Prostate gland (tissue), 2 donors: ENCODE data around the gene NUP153. TPM values are rescaled to one million over a fixed set of nuclear protein-coding genes. Genes with fewer than 3 reads are reported as not detected.

ENCODE experiments used
- DNase-seq: peaks from one replicate; pipeline ENCODE4 v3.0.0-alpha.2; 2019; ENCODE audit warnings: low spot score
- H3K27ac ChIP-seq, 2 donors: fragments of 200-600 bp; sonication (generic); 2 replicates each; pipeline ENCODE4 v1.5.1; 2017 to 2019
- H3K27me3 ChIP-seq: fragments of 200-600 bp; sonication (generic); replicated peaks from 2 replicates; pipeline ENCODE4 v1.5.1; 2019; ENCODE audit not compliant: insufficient read depth
- H3K36me3 ChIP-seq, 2 donors: fragments of 200-600 bp; sonication (generic); 1 replicate in 1 of 2; 2 replicates in 1 of 2; pipeline versions ENCODE4 v1.5.1 to v1.8.1; 2017 to 2019
- H3K4me1 ChIP-seq: fragments of 200-600 bp; sonication (generic); replicated peaks from 2 replicates; pipeline ENCODE4 v1.5.1; 2019
- H3K4me3 ChIP-seq, 2 donors: fragments of 200-600 bp; sonication (generic); 2 replicates each; pipeline ENCODE4 v1.5.1; 2017 to 2019
- H3K9me3 ChIP-seq: fragments of 200-600 bp; sonication (generic); 2 replicates; pipeline ENCODE4 v1.5.1; 2017
- POLR2A ChIP-seq: fragments of 450-650 bp; IDR thresholded peaks from one replicate; pipeline ENCODE4 v1.6.1; 2016; ENCODE audit warnings: antibody characterized with exemption, mild to moderate bottlenecking
- POLR2AphosphoS5 ChIP-seq: sonication (generic); formaldehyde crosslinking; IDR thresholded peaks from one replicate; pipeline ENCODE4 v1.6.1; 2017; ENCODE audit warnings: antibody characterized with exemption
- WGBS: methylation state at CpG from one replicate; pipeline ENCODE4 v1.1.5; 2018; 5-methylcytosine and 5-hydroxymethylcytosine counted together
- intact Hi-C: fragments of 100-400 bp; cut with DNase I; formaldehyde crosslinking; loops from one replicate; pipeline ENCODE4 v1.14.2; 2022
- total RNA-seq, 2 donors: library from RNA; depleted of rRNA; stranded (reverse); fragments of >200 nt; gene quantifications; one replicate each; pipeline ENCODE4 v1.1.0, GENCODE V29; 2016
- TF ChIP-seq, protein P1 (sequence below), 4 experiments: fragments of 200-600 bp in 2 of 4; fragments of 450-650 bp in 2 of 4; sonication (generic) in 2 of 4; IDR thresholded peaks; 1 replicate in 3 of 4; 2 replicates in 1 of 4; pipeline ENCODE4 v1.5.1; 2016 to 2019; ENCODE audit warnings: antibody characterized with exemption in 4 of 4, mild to moderate bottlenecking in 2 of 4, moderate library complexity in 2 of 4

The NUP153 gene
- total RNA-seq, 2 donors from 2014 or later = 35.3 to 46.2 TPM

DNA sequence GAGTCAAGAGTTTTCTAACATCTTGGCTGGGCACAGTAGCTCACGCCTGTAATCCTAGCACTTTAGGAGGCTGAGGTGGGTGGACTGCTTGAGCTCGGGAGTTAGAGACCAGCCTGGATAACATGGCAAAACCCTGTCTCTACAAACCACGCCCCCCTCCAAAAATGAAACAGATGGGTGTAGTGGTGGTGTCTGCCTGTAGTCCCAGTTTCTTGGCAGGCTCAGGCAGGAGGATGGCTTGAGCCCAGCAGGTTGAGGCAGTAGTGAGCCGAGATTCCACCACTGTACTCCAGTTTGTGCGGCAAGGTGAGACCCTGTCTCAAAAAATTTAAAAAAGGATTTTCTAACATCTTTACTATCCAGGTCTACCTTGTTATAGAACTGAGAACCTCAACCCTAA lies 84.6 kb downstream of the NUP153 start:
- Histone ChIP-seq H3K27me3 (no peaks in the 10 kb centered on the region), H3K4me3 (no peak overlapping the region), H3K9me3 (no peaks in the 10 kb centered on the region), H3K36me3 (no peaks in the 10 kb centered on the region), H3K4me1 (no peaks in the 10 kb centered on the region), H3K27ac (no peak overlapping the region)
- WGBS = 90% methylated on average over 5 of the region's 5 CpGs
- intact Hi-C loops = no loop called here
- TF ChIP-seq POLR2AphosphoS5 = no peak
- TF ChIP-seq, protein P1, sequence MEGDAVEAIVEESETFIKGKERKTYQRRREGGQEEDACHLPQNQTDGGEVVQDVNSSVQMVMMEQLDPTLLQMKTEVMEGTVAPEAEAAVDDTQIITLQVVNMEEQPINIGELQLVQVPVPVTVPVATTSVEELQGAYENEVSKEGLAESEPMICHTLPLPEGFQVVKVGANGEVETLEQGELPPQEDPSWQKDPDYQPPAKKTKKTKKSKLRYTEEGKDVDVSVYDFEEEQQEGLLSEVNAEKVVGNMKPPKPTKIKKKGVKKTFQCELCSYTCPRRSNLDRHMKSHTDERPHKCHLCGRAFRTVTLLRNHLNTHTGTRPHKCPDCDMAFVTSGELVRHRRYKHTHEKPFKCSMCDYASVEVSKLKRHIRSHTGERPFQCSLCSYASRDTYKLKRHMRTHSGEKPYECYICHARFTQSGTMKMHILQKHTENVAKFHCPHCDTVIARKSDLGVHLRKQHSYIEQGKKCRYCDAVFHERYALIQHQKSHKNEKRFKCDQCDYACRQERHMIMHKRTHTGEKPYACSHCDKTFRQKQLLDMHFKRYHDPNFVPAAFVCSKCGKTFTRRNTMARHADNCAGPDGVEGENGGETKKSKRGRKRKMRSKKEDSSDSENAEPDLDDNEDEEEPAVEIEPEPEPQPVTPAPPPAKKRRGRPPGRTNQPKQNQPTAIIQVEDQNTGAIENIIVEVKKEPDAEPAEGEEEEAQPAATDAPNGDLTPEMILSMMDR (IDR thresholded peaks at IDR 0.05) = no peak
- no peak for TF ChIP-seq POLR2A
- DNase-seq = no peak

DNA sequence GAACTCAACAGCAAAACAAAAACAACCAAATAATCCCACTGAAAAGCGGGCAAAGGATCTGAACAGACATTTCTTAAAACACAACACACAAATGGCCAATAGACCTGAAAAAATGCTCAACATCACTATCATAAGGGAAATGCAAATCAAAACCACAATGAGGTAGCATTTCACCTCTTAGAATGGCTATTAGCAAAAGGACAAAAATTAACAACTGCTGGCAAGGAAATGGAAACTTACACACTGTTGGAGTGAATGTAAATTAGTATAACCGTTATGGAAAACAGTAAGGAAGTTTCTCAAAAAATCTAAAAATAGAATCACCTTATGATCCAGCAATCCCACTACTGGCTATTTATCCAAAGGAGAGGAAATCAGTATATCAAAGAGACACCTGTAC lies 85.7 kb downstream of the NUP153 start:
- no peaks in the 10 kb centered on the region for H3K4me1 ChIP-seq

DNA sequence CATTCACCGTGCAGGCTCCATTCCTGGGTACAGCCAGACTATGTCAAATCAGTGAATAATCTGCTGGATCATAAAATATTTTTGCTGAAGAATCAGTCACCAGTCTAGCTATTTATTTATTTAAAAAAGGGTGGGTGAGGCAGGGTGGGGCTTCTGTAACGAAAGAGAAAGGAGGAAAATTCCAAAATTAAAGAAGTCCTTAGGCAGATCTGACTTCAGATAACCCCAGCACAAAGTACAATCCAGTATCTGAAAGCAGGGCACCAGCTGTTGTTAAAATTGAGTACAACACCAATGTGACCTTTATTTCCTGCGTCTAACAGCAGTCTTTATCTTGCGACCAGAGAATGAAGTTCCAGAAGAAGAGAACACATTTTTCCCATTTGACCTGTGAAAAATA lies 90.9 kb downstream of the NUP153 start:
- Histone ChIP-seq H3K36me3 (no peaks in the 10 kb centered on the region), H3K27ac (no peak overlapping the region), H3K4me1 (no peaks in the 10 kb centered on the region), H3K9me3 (no peaks in the 10 kb centered on the region), H3K27me3 (no peaks in the 10 kb centered on the region), H3K4me3 (no peak overlapping the region)
- DNase-seq = no peak
- 82% methylated on average over 4 of the region's 4 CpGs for WGBS
- TF ChIP-seq POLR2AphosphoS5 (no peak), POLR2A (no peak)
- TF ChIP-seq, protein P1 (IDR thresholded peaks at IDR 0.05) = no peak
- intact Hi-C loops = no loop called here

More for the DNA sequence above, 85.7 kb downstream of the NUP153 start:
- H3K27me3 ChIP-seq = no peaks in the 10 kb centered on the region
- WGBS = 84% methylated on average over 2 of the region's 2 CpGs
- intact Hi-C loops = no loop called here
- H3K9me3 ChIP-seq = no peaks in the 10 kb centered on the region
- DNase-seq = no peak
- no peak overlapping the region for H3K27ac ChIP-seq
- TF ChIP-seq, protein P1 (IDR thresholded peaks at IDR 0.05) = no peak
- no peak for TF ChIP-seq POLR2A
- no peak for TF ChIP-seq POLR2AphosphoS5
- H3K36me3 ChIP-seq = no peaks in the 10 kb centered on the region
- no peak overlapping the region for H3K4me3 ChIP-seq

DNA sequence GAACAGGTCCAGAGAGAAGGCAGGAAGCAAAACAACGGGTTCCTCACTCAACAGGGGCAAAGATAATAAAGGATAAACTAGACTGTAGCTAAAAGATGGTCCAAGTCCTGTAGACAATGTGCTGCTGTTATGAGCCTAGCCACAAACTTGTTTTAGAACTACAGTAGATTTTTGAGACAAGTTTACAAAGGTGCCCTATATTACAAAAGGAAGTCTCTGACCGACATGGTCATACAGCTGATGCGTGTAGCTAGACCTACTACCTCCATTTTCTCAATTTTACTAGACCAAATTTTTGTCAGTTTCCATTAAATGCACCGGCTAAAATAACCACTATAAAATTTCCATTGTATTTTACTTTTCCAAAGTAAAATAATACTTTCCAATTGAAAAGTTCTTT lies 94.7 kb downstream of the NUP153 start:
- Histone ChIP-seq H3K27me3 (no peaks in the 10 kb centered on the region), H3K9me3 (no peaks in the 10 kb centered on the region), H3K4me1 (no peaks in the 10 kb centered on the region), H3K36me3 (no peaks in the 10 kb centered on the region), H3K27ac (no peak overlapping the region), H3K4me3 (no peak overlapping the region)
- WGBS = 71% methylated on average over 4 of the region's 4 CpGs
- intact Hi-C loops = no loop called here
- DNase-seq = no peak
- no peak for TF ChIP-seq POLR2A
- TF ChIP-seq POLR2AphosphoS5 = no peak
- TF ChIP-seq, protein P1 (IDR thresholded peaks at IDR 0.05) = no peak

DNA sequence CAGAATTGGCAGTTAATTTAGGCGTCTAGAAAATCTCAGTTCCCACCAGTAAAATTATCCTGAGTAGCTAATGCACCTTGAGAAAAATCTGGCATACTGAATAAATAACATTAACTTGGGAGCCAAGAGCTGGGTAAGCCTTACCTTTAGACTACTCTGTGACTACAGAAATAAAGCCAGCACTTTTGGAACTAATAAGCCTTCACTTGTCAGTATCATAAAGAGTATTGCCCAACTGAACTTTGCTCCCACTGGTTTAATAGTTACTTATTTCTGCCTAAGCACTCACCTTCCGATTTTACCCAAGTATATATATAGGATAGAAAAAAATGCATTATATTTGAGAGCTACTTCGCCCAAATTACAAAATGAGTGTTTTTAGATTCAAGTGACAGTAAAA lies 95.9 kb downstream of the NUP153 start:
- TF ChIP-seq, protein P1 (IDR thresholded peaks at IDR 0.05) = no peak
- no peak for TF ChIP-seq POLR2A
- TF ChIP-seq POLR2AphosphoS5 = no peak
- Histone ChIP-seq H3K27me3 (no peaks in the 10 kb centered on the region), H3K36me3 (no peaks in the 10 kb centered on the region), H3K27ac (no peak overlapping the region), H3K9me3 (no peaks in the 10 kb centered on the region), H3K4me1 (no peaks in the 10 kb centered on the region), H3K4me3 (no peak overlapping the region)
- intact Hi-C loops = no loop called here
- no peak for DNase-seq
- 77% methylated on average over 3 of the region's 3 CpGs for WGBS
